CD4-positive, alpha-beta T cell (primary cell): ENCODE data around the gene CAMTA1. TPM values are rescaled to one million over a fixed set of nuclear protein-coding genes. Genes with fewer than 3 reads are reported as not detected.

Experiments used
- ATAC-seq: fragments of 200-7000 bp; cut with Tn5 transposase; one replicate; pipeline ENCODE4 v1.10.0; 2022; ENCODE audit warnings: mild to moderate bottlenecking; ENCODE audit not compliant: poor library complexity
- CTCF ChIA-PET: fragments of 350-600 bp; sonication (Branson Sonifier 250); formaldehyde crosslinking; loops from one replicate; lab custom pipeline; 2021; ENCODE audit warnings: antibody characterized with exemption, inconsistent platforms; lab: Charles Lee
- POLR2A ChIA-PET: fragments of 350-600 bp; sonication (Branson Sonifier 250); formaldehyde crosslinking; loops from one replicate; lab custom pipeline; 2021; ENCODE audit warnings: antibody characterized with exemption, inconsistent platforms; lab: Charles Lee
- DNase-seq, 14 experiments: peaks; one replicate each; pipeline ENCODE4 v3.0.0-alpha.2; 2013 to 2020; ENCODE audit warnings: mixed read lengths in 2 of 14
- H3K27ac ChIP-seq, 2 donors: one replicate each; pipeline versions ENCODE4 v1.5.1 to v1.7.0; 2013; ENCODE audit warnings: low read length in 2 of 2, low read depth in 1 of 2, mild to moderate bottlenecking in 1 of 2
- H3K27me3 ChIP-seq, 2 experiments: 1 replicate in 1 of 2; 2 replicates in 1 of 2; pipeline versions ENCODE4 v1.6.1 to v1.7.0; 2013; ENCODE audit warnings: low read length in 2 of 2, control low read depth in 1 of 2, mild to moderate bottlenecking in 1 of 2, moderate library complexity in 1 of 2; ENCODE audit not compliant: insufficient read depth in 2 of 2, control insufficient read depth in 1 of 2
- H3K36me3 ChIP-seq: one replicate; pipeline ENCODE4 v1.6.1; 2013; ENCODE audit warnings: low read length, control low read depth; ENCODE audit not compliant: insufficient read depth
- H3K4me1 ChIP-seq: one replicate; pipeline ENCODE4 v1.6.1; 2013; ENCODE audit warnings: low read length, control low read depth; ENCODE audit not compliant: insufficient read depth
- H3K4me3 ChIP-seq: one replicate; pipeline ENCODE4 v1.5.1; 2013; ENCODE audit warnings: mild to moderate bottlenecking, low read length, moderate library complexity
- H3K9me3 ChIP-seq, 2 experiments: 1 replicate in 1 of 2; 2 replicates in 1 of 2; pipeline versions ENCODE4 v1.6.1 to v1.7.0; 2013; ENCODE audit warnings: low read length in 2 of 2, mild to moderate bottlenecking in 2 of 2, control low read depth in 1 of 2, moderate library complexity in 1 of 2; ENCODE audit not compliant: control insufficient read depth in 1 of 2, insufficient read depth in 1 of 2
- H3K27ac Mint-ChIP-seq: one replicate; pipeline ENCODE4 v1.8.0; 2020; ENCODE audit warnings: mixed read lengths
- H3K27me3 Mint-ChIP-seq: one replicate; pipeline ENCODE4 v1.8.0; 2021; ENCODE audit warnings: mixed read lengths
- H3K36me3 Mint-ChIP-seq: one replicate; pipeline ENCODE4 v1.8.0; 2021; ENCODE audit warnings: low read depth, mixed read lengths
- H3K4me1 Mint-ChIP-seq: one replicate; pipeline ENCODE4 v1.8.0; 2021; ENCODE audit warnings: low read depth, mixed read lengths
- H3K4me3 Mint-ChIP-seq: one replicate; pipeline ENCODE4 v1.8.0; 2020; ENCODE audit warnings: mild to moderate bottlenecking, mixed read lengths
- H3K9me3 Mint-ChIP-seq: one replicate; pipeline ENCODE4 v1.8.0; 2020; ENCODE audit warnings: mixed read lengths
- intact Hi-C, 2 experiments: fragments of 100-400 bp; cut with DNase I in 1 of 2; cut with micrococcal nuclease in 1 of 2; formaldehyde crosslinking; loops; one replicate each; pipeline versions ENCODE4 v1.15.1 to v1.9.0; 2023 to 2025; cut with DNase I, micrococcal nuclease
- total RNA-seq, 174 experiments: library from RNA in 2 of 174; stranded (reverse) in 2 of 174; gene quantifications; one replicate each; pipeline ENCODE4 v1.2.3 and lab custom pipeline; 2021 to 2026
- TF ChIP-seq, protein P1 (sequence below): fragments of 200-600 bp; IDR thresholded peaks from one replicate; pipeline ENCODE4 v1.8.0; 2022; ENCODE audit warnings: antibody characterized with exemption, mild to moderate bottlenecking

The CAMTA1 gene
- total RNA-seq, 2 experiments from 2014 or later = 38.6 to 39.3 TPM

DNA sequence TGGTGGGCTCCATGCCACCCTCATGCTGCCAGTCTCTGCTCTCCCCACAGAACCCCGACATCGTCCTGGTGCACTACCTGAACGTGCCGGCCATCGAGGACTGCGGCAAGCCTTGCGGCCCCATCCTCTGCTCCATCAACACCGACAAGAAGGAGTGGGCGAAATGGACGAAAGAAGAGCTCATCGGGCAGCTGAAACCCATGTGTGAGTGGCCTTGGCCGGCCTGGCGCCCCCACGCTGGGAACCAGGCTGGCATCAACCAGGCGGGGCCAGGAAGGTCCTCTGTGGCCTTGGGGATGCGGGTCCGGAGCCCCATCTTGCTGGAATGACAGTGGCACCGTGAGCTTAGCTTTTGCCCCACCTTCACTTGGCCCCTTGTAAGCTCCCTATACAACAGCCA lies 855.1 kb downstream of the CAMTA1 start:
- TF ChIP-seq, protein P1, sequence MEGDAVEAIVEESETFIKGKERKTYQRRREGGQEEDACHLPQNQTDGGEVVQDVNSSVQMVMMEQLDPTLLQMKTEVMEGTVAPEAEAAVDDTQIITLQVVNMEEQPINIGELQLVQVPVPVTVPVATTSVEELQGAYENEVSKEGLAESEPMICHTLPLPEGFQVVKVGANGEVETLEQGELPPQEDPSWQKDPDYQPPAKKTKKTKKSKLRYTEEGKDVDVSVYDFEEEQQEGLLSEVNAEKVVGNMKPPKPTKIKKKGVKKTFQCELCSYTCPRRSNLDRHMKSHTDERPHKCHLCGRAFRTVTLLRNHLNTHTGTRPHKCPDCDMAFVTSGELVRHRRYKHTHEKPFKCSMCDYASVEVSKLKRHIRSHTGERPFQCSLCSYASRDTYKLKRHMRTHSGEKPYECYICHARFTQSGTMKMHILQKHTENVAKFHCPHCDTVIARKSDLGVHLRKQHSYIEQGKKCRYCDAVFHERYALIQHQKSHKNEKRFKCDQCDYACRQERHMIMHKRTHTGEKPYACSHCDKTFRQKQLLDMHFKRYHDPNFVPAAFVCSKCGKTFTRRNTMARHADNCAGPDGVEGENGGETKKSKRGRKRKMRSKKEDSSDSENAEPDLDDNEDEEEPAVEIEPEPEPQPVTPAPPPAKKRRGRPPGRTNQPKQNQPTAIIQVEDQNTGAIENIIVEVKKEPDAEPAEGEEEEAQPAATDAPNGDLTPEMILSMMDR = no peak
- H3K4me1 ChIP-seq = peaks cover under 1% of the 10 kb centered on the region
- DNase-seq (no peak), ATAC-seq (no peak)
- Mint-ChIP-seq H3K4me1 (no peaks in the 10 kb centered on the region), H3K27me3 (no peaks in the 10 kb centered on the region), H3K36me3 (no peaks in the 10 kb centered on the region), H3K27ac (no peak overlapping the region), H3K4me3 (no peak overlapping the region), H3K9me3 (no peaks in the 10 kb centered on the region)
- intact Hi-C loops = no loop called here
- peaks cover 0 to 3% of the 10 kb centered on the region in 2 experiments for H3K9me3 ChIP-seq
- no peak overlapping the region for H3K27ac ChIP-seq
- POLR2A ChIA-PET = no interaction called here
- H3K4me3 ChIP-seq = no peak overlapping the region
- no peaks in the 10 kb centered on the region for H3K36me3 ChIP-seq
- CTCF ChIA-PET = no interaction called here
- H3K27me3 ChIP-seq = no peaks in the 10 kb centered on the region

DNA sequence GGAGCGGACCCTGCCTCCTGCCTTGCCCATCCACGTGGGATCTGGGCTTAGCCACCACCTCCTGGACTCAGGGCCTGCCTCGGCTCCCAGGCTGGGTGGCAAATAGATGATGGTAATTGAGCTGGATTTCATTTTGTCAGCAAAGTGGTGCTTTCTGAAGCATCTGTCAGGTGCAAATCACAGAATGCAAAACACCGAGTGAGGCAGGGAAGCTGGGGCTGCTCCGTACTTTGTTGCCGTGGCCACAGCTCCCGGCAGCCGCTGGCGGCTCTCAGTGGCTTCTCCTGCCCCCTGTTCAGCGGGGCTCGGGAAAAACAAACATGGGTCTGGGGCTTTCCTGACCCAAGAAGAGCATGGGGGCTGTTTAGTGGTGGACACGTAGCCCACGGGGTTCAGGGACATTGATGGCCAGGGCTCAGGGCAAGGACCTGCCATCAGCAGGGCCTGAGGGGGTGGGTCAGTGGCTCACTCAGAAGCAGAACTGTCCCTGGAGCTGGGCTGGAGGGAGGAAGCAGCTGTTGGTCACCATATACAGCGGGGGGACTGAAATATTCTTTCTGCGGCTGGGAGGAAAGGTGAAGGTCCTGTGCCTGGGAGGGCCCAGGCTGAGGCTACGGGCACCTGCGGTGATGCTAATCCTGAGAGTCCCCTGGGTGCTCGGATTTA lies 855.8 kb downstream of the CAMTA1 start:
- CTCF ChIA-PET = no interaction called here
- no peaks in the 10 kb centered on the region for H3K4me1 Mint-ChIP-seq
- ATAC-seq = no peak
- TF ChIP-seq, protein P1 = no peak
- no peaks in the 10 kb centered on the region for H3K36me3 ChIP-seq
- POLR2A ChIA-PET = no interaction called here
- H3K4me3 Mint-ChIP-seq = no peak overlapping the region
- intact Hi-C loops = no loop called here
- H3K9me3 Mint-ChIP-seq = no peaks in the 10 kb centered on the region
- no peak overlapping the region for H3K27ac Mint-ChIP-seq
- H3K36me3 Mint-ChIP-seq = no peaks in the 10 kb centered on the region
- no peak overlapping the region for H3K27ac ChIP-seq
- peaks cover 0 to 3% of the 10 kb centered on the region in 2 experiments for H3K9me3 ChIP-seq
- H3K4me3 ChIP-seq = no peak overlapping the region
- peaks cover 3% of the 10 kb centered on the region for H3K4me1 ChIP-seq
- H3K27me3 Mint-ChIP-seq = no peaks in the 10 kb centered on the region
- no peaks in the 10 kb centered on the region for H3K27me3 ChIP-seq
- no peak for DNase-seq

DNA sequence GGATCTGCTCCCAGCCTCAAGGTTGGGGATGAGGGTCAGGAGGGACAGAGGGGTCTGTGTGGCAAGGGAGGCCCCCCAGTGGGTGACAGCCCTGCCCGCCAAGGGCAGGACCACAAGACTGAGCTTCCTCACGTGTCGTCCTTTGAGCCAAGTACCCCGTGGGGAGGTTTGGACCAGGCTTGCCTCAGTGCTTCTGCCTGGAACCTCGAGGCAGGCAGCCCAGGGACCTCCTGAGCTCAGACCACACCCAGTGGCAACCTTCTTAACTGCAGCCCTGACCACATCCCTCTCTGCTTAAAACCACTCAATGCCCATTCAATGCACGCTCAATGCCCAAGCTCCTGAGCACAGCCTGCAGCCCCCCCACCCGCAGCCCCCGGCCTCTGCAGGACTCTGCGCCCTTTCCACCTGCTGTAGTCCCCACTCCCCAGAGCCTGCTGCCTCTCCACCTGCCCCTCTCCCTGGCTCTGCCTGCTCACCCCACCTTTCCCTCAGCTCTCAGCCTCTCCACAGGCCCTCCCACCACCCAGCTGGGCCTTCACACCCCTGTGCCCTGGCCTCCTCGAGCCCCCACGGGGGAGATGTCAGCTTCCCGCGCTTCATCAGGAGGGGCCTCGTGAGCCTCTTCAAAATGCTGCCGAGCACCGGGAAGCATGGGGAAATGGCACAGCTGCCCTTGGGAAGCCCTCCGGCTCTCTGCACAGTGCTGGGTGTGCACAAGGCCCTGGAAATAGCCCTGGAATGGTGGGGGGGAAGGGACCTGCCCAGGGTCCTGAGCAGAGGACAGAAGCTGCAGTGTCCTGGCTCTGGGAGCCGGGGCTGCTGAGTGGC lies 856.5 kb downstream of the CAMTA1 start:
- H3K36me3 ChIP-seq = no peaks in the 10 kb centered on the region

More for the DNA sequence above, 856.5 kb downstream of the CAMTA1 start:
- no peak overlapping the region for H3K4me3 ChIP-seq
- H3K27ac Mint-ChIP-seq = no peak overlapping the region
- intact Hi-C loops = no loop called here
- H3K9me3 Mint-ChIP-seq = no peaks in the 10 kb centered on the region
- peaks cover 0 to 3% of the 10 kb centered on the region in 2 experiments for H3K9me3 ChIP-seq
- POLR2A ChIA-PET = no interaction called here
- DNase-seq = no peak
- H3K4me3 Mint-ChIP-seq = no peak overlapping the region
- CTCF ChIA-PET = no interaction called here
- peaks cover 3% of the 10 kb centered on the region for H3K4me1 ChIP-seq
- H3K4me1 Mint-ChIP-seq = no peaks in the 10 kb centered on the region
- no peaks in the 10 kb centered on the region for H3K27me3 Mint-ChIP-seq
- TF ChIP-seq, protein P1 = no peak
- H3K36me3 Mint-ChIP-seq = no peaks in the 10 kb centered on the region
- ATAC-seq = no peak
- no peak overlapping the region for H3K27ac ChIP-seq
- H3K27me3 ChIP-seq = no peaks in the 10 kb centered on the region
